ENCODE measurements around the gene YWHAQ.
A peak's percentile ranks its signal among the peaks of the same experiment; 100 is the strongest.

YWHAQ gene

DNA sequence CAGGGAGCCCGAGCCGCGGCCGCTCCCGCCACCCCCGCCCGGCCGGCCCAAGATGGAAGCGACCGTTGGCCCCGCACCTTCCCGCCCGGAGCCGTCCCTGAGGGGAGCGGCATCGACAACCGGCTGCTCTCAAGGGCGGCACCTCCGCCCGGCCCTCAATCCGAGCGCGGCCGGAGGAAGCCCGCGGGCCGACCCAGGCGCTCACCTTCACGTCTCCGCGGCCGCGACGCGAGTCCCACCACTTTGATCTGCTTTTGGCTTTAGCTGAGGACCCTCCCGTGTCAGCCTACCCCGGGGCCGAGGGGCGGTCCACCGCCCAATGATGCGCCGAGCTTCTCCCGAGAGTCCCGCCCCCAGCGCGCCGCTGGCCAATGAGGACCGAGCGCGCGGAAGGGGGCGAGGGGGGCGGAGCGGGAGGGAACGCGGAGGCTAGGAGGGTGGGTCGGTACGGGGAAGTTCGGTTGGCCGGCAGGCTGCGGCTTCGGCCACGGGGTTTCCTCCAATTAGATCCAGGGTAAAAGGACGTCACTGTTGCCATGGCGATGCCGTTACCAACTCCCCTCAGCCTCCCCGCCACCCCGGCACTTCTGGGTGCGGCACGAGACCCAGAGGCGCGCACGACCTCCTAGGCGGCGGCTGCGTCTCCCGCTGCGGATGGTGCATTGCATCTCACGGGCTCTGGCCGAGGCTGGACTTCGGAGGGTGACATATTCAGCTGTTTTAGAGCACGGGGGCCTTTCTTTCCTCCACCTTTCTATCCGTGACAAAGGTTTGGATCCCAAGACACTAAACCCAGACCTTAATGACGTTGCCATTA is at the start of gene YWHAQ:
Gene YWHAQ (minus strand): TSS at position 262 of the 817 bp plus-strand sequence. CDS start 545 bp downstream, outside the sequence.
- peak; percentile 97 for DNase-seq

GRCh38 chr2:9680082-9680481 is 49.3 kb upstream of the YWHAQ start:
- no peak for DNase-seq

- DNase-seq, result no peak
Observed at GRCh38 chr2:9679218-9679617, 48.4 kb upstream of the YWHAQ start.

DNA sequence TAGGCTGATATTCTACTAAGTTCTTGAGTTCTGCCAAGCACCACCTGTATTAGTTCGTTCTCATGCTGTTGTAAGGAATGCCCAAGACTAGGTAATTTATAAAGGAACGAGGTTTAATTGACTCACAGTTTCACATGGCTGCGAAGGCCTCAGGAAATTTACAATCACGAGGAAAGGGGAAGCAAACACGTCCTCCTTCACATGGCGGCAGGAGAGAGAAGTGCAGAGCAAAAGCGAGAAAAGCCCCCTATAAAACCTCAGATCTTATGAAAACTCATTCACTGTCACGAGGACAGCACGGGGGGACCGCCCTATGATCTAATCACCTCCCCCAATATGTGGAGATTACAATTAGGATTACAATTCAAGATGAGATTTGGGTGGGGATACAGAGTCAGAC is 47.7 kb upstream of the YWHAQ start:
- no peak for DNase-seq

DNA sequence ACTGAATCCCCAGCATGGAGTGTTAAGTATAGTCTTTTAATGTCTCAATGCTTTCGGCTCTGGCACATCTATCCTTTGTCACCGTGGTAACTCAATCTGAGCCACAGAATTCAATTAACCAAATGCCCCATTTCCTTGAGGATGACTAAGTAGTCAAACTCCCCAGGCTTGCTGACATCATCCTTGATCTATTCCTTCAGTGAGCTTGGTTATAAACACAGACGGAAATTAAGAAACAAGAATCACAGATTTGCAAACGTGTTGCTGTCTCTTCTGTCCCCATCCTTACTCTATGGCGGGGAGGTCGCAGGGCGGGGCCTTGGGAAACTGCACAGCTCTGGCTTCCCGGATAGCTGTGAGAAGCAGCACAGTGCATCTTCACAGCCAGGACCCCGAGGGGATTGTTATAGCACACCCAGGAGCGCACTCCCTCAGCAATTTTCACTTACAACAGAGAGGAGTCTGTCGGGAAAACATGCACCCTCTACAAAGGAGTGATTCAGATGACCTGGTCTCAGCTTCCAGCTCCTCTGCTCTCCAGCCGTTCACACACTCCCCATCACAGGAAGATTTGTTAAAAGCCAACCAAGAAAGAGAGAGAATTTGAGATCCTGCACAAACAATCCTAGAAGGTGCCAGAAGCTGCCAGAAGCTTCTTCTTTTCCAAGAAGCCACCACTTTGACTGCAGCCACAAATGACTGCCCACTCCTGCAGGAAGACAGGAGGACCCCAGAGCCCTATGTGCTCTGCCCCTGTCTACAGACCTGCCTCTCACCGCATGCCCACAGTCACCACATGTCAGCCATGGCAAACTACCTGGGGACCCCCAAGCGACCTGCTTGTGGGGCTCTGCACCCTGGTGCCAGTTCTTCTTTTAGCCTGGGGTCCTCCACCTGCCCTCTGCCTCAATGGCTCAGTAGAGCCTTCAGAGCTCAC is 44.9 kb upstream of the YWHAQ start:
- peak; percentile 82 for DNase-seq

DNA sequence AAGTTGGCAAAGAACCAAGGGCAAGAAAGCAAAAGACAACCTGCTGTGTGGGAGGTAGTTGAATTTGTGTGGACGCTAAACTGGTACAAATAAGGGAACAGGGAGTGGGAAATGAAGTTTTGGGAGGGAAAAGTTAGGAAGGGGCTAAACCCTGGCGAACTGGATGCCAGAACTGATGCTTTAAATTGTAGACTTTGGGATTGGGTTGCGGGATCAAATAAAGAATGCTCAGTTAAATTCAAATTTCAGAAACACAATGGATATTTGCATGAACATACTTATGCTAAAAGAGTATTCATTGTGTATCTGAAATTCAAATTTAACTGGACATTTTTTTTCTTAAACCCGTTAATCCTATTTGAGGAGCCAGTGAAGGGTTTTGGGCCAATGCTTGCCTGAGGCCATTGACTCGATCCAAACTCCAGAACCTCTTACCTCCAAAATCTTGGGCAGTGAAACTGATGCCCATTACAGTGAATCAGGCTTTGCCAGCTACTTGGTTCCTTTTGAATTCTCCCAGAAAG is 44.2 kb upstream of the YWHAQ start:
- DNase-seq, result no peak

DNA sequence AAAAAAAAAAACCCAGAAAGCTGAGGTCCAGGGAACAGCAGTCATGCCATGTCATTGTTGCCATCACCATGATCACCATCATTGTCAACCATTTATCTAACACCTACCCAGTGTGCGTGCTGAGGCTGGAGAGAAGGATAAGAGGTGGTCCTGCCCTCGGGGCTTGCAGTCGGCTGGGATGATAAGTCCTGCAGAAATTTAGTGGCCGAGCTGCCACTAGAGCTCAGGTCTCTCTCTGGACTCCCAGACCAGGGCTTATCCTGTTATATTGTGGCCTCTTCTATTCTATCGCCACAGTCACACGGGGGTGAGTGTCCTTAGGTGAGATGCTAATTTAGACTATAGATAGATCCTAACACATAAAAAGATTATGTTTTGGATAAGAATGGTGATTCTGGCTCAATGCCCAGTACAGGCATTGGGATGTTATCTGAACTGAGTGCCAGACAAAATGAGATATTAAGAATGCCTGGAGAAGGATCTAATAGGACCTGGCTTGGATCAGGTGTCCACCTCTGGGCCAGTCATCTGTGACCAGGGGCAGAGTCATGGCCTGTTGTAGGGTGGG is 43.2 kb upstream of the YWHAQ start:
- DNase-seq, result peak; percentile 12

DNA sequence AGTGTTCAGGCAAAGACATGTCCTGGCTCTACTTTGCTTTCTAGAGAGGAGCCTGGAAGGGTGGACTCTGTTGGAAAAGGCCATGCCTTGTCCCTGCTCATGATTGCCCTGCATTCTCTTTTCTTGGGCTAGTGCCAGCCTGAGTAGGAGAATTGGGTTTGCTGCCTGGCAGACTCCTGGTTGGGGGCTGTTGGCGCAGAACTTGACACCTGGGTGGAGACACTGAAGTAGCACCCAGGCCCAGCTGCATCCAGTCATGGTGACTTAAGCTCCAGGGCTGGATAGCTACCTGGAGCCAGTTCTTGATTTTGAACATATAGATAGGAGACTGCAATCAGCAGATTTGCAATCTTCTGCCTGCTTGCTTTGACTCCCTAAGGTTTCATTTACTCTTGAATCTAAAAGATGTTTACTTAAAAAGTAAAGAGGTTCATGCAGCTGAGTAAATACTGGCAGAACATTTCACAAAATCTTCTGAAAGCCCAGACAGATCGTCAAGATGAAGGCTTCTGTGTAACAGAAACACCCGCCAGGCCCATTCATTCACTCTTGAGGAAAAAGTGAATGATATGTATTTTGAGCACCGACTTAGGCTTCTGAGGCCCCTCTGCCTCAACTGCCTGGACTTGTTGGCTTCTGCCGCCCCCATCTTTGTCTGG is 38.0 kb upstream of the YWHAQ start:
- DNase-seq, result no peak

- DNase-seq, result no peak
Observed at GRCh38 chr2:9667826-9668225, 37.0 kb upstream of the YWHAQ start.

DNA sequence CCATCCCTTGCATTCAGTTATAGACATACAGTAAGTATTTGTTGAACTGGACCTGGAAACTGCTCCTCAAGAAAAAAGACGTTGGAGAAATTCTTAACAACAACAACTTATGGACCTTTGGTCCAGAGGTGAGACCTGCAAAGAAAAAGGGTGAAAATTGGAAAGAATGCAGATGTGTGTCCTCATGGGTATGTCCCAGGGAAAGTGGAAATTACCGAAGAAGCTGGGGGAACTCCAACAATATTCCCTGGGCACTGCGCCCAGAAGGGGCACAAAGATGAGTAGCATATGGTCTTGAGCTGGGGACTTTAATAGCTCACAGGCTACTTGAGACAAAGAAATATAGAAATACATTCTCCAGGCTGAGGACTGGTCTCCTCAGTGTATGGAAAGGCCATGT is 35.5 kb upstream of the YWHAQ start:
- DNase-seq, result no peak

GRCh38 chr2:9665898-9666297 is 35.1 kb upstream of the YWHAQ start:
- DNase-seq, result peak; percentile 29

DNA sequence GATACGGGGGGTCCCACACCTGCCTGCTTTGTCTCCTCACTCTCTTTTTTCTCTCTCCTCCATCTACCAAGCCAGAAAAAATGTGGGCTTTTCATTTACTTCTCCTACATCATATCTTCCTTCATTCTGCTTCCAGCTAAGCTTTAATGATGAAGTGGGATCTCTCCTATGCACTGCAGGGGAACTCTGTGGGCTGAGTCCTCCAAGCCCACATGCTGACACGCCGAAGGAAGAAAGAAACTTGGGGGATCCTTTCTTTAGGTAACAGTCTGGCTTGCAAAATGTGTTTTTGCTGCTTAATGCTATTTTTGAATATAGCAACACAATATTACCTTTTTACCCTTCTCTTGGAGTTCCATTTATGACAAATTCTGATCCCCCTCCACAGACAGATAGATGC is 33.6 kb upstream of the YWHAQ start:
- no peak for DNase-seq

GRCh38 chr2:9663008-9663879 is 32.4 kb upstream of the YWHAQ start:
- DNase-seq, result no peak

DNA sequence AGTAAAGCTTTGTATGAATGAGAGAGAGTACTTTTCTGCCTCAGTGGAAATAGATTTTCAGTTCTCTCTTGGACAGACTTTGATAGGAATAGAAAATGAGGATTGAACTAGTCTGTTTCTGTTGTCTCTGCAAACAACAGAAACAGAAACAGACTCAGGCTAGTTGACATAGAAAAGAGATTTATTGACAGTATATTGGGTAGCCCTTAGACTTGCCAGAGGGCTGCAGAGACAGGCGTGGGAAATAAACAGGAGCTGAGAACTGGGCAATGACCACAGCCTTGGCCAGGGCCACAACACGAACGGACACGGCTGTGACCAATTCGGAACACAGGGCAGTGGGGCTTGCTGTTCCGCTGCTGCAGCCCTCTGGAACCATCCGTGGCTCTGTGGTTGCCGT is 30.5 kb upstream of the YWHAQ start:
- DNase-seq, result no peak

DNA sequence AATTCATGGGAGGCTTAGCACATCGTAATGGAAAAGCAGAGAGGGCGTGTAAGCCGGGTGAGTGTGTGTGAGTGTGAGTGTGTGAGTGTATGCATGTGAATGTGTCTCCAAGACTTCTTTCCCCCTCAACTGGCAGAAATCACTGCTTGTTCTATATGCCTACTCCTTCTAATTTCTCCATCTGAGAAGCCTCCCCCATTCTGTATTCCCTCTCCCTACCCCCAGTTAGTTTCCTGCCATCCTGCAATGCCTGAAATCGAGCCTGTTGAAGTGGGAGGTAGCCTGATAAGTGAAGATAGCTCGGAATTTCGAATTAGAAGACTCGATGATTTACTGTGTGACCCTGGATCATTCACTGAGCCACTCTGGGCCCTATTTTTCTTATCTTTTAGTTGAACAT is 30.0 kb upstream of the YWHAQ start:
- DNase-seq, result no peak

GRCh38 chr2:9660154-9660553 is 29.4 kb upstream of the YWHAQ start:
- DNase-seq, result no peak

DNA sequence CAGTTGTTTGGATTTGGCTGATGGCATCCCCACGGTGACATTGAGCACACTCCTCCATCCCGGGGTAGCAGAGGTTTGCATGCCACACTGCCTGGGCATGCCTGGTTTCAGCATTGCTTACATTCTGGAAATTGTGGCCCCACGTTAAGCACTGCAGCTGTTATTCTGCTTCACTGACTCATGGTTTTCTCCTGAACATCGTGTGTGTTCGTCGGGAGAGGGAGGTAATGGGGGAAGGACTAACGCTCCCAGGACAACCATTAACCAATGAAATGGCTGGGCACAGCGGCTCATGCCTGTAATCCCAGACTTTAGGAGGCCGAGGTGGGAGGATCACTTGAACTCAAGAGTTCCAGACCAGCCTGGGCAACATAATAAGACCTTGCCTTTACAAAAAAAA is 28.2 kb upstream of the YWHAQ start:
- DNase-seq, result no peak

- no peak for DNase-seq
Observed at GRCh38 chr2:9657731-9658130, 26.9 kb upstream of the YWHAQ start.

- no peak for DNase-seq
Observed at GRCh38 chr2:9657083-9657482, 26.3 kb upstream of the YWHAQ start.

DNA sequence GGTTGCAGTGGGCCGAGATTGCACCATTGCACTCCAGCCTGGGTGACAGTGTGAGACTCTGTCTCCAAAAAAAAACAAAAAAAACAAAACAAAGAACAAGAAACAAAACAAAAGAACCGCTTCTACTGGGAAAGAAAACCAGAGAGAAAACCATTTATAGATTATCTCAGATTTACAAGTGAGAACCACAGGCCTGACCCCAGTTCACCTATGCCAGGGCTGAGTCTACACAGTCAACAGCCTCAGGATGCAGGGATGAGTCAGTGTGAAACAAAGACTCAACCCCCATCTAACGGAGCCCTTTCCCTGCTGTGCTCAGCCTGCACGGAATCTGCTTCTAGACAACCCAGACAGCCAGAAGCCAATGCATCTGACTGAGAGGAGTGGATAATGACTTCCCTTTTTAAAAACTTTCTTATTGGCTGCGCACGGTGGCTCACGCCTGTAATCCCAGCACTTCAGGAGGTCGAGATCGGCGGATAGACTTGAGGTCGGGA is 25.5 kb upstream of the YWHAQ start:
- DNase-seq, result peak; percentile 91

DNA sequence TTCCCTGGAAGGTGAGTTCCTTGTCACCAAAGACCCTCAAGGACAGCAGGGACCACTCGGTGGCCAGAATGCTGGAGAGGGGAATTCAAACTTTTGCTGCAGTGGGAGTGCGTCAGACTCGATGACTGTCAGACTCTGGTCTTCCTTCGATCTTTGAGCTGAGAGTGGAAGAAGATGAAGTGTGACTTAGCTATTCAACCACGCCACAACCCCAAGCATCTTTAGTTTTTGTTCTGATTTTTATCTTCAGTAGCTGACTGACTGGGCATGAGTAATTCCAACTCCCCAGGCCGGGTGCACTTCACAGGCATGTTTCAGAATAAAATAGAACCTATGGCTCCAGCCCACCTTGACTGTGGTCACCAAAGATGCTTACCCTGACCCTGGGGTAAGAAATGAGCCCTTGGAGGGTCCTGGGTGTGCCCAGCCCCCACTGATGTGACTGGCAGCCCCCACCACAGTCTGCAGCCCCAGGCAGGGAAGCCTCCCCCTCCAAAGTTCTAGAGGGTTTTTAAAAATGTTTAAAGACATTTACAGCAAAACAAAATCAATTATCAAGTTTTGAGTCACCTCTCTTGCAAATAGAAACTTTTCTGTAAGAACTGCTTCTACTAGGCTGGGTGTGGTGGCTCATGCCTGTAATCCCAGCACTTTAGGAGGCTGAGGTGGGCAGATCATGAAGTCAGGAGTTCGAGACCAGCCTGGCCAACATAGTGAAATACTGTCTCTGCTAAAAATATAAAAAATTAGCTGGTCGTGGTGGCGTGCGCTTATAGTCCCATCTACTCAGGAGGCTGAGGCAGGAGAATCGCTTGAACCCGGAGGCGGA is 24.9 kb upstream of the YWHAQ start:
- peak; percentile 75 for DNase-seq
